ENCODE results near the gene SRP54.
"Not testable (repeated sequence)": the region's sequence is repeated elsewhere in the genome, so short reads cannot be mapped to it uniquely, and the experiment has no call there.

The SRP54 gene

DNA sequence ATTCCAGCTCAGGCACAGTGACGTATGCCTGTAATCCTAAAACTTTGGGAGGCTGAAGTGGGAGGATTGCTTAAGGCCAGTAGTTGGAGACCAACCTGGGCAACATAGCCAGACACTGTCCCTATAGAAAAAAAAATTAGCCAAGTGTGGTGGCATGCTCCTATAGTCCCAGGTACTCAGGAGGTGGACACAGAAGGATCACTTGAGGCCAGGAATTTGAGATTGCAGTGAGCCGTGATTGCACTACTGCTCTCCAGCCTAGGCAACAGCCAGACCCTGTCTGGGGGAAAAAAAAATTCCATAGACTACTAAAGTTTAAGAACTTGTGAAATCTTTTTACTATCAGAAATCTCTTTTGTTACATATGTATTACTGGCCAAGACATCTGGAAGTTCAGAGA lies 69.8 kb downstream of the SRP54 start:
- H3K4ac ChIP-seq (ENCODE audit: low read length): no peak overlapping the region
- H3K18ac ChIP-seq (ENCODE audit: low read length): no peak overlapping the region
- H3K14ac ChIP-seq (ENCODE audit: low read length): no peak overlapping the region

GRCh38 chr14:35061113-35061791 lies 78.5 kb downstream of the SRP54 start:
- H3K27me3 ChIP-seq (ENCODE audit: control insufficient read depth in 3 of 3, insufficient read depth in 3 of 3, low read depth in 1 of 3, low read length in 3 of 3); H2BK15ac ChIP-seq (ENCODE audit: low read length); H2BK120ac ChIP-seq (ENCODE audit: low read depth, low read length); H3K4me2 ChIP-seq (ENCODE audit: insufficient read depth, low read length, poor library complexity, severe bottlenecking); H2AK5ac ChIP-seq (ENCODE audit: low read depth, low read length); H3K4me3 ChIP-seq (ENCODE audit: low read length in 2 of 2); H3K4ac ChIP-seq (ENCODE audit: low read length); H2AFZ ChIP-seq (ENCODE audit: low read length); H2BK12ac ChIP-seq (ENCODE audit: low read length); H3K79me1 ChIP-seq (ENCODE audit: low read depth, low read length); H3K18ac ChIP-seq (ENCODE audit: low read length); H2BK5ac ChIP-seq (ENCODE audit: low read length); H3K9me3 ChIP-seq (replicated peaks in 1 of 2; ENCODE audit: control insufficient read depth in 2 of 2, insufficient read depth in 1 of 2, low read depth in 1 of 2, low read length in 2 of 2); H3K14ac ChIP-seq (ENCODE audit: low read length); H4K8ac ChIP-seq (ENCODE audit: low read depth, low read length); H3K23ac ChIP-seq (ENCODE audit: low read depth, low read length, poor library complexity); H3K9ac ChIP-seq (ENCODE audit: low read depth, low read length, poor library complexity); H3K27ac ChIP-seq (replicated peaks; ENCODE audit: low read length); DNase-seq (ENCODE audit: low spot score); H4K91ac ChIP-seq (ENCODE audit: low read depth, low read length, poor library complexity); H3K4me1 ChIP-seq (ENCODE audit: control insufficient read depth in 2 of 2, insufficient read depth in 1 of 2, low read depth in 1 of 2, low read length in 2 of 2): not testable (repeated sequence)
- H3K36me3 ChIP-seq (replicated peaks in 1 of 2; ENCODE audit: control insufficient read depth in 2 of 2, insufficient read depth in 2 of 2, low read length in 2 of 2): peaks cover 2 to 42% of the 10 kb centered on the region in 2 donors
- no CpG with 5 or more reads among the region's 1 CpG for WGBS, 2 donors (ENCODE audit: extremely low coverage in 2 of 2, insufficient read length in 2 of 2, insufficient replicate concordance in 1 of 2)

More for the DNA sequence above, 69.8 kb downstream of the SRP54 start:
- Histone ChIP-seq H2BK15ac (ENCODE audit: low read length) (no peak overlapping the region), H2BK120ac (ENCODE audit: low read depth, low read length) (no peak overlapping the region), H3K4me1 (ENCODE audit: control insufficient read depth in 2 of 2, insufficient read depth in 1 of 2, low read depth in 1 of 2, low read length in 2 of 2) (no peaks in the 10 kb centered on the region), H3K23ac (ENCODE audit: low read depth, low read length, poor library complexity) (no peak overlapping the region), H4K91ac (ENCODE audit: low read depth, low read length, poor library complexity) (no peak overlapping the region), H3K9ac (ENCODE audit: low read depth, low read length, poor library complexity) (no peak overlapping the region), H2BK5ac (ENCODE audit: low read length) (no peak overlapping the region), H3K9me3 (replicated peaks in 1 of 2; ENCODE audit: control insufficient read depth in 2 of 2, insufficient read depth in 1 of 2, low read depth in 1 of 2, low read length in 2 of 2) (no peaks in the 10 kb centered on the region), H2BK12ac (ENCODE audit: low read length) (no peak overlapping the region), H3K27me3 (ENCODE audit: control insufficient read depth in 3 of 3, insufficient read depth in 3 of 3, low read depth in 1 of 3, low read length in 3 of 3) (no peaks in the 10 kb centered on the region), H3K79me1 (ENCODE audit: low read depth, low read length) (no peaks in the 10 kb centered on the region), H4K8ac (ENCODE audit: low read depth, low read length) (no peak overlapping the region), H2AFZ (ENCODE audit: low read length) (no peak overlapping the region), H3K36me3 (replicated peaks in 1 of 2; ENCODE audit: control insufficient read depth in 2 of 2, insufficient read depth in 2 of 2, low read length in 2 of 2) (peaks cover 0 to 50% of the 10 kb centered on the region in 2 donors), H3K4me3 (ENCODE audit: low read length in 2 of 2) (no peak overlapping the region), H3K4me2 (ENCODE audit: insufficient read depth, low read length, poor library complexity, severe bottlenecking) (no peak overlapping the region), H2AK5ac (ENCODE audit: low read depth, low read length) (no peak overlapping the region), H3K27ac (replicated peaks; ENCODE audit: low read length) (no peak overlapping the region)
- no CpG with 5 or more reads among the region's 2 CpGs for WGBS, 2 donors (ENCODE audit: extremely low coverage in 2 of 2, insufficient read length in 2 of 2, insufficient replicate concordance in 1 of 2)
- no peak for DNase-seq (ENCODE audit: low spot score)

GRCh38 chr14:35065731-35066130 lies 82.9 kb downstream of the SRP54 start:
- H3K27me3 ChIP-seq (ENCODE audit: control insufficient read depth in 3 of 3, insufficient read depth in 3 of 3, low read depth in 1 of 3, low read length in 3 of 3); H3K4me3 ChIP-seq (ENCODE audit: low read length in 2 of 2); H4K91ac ChIP-seq (ENCODE audit: low read depth, low read length, poor library complexity); H2AFZ ChIP-seq (ENCODE audit: low read length); H3K4me2 ChIP-seq (ENCODE audit: insufficient read depth, low read length, poor library complexity, severe bottlenecking); H2BK5ac ChIP-seq (ENCODE audit: low read length); H3K79me1 ChIP-seq (ENCODE audit: low read depth, low read length); DNase-seq (ENCODE audit: low spot score); H3K4ac ChIP-seq (ENCODE audit: low read length); H3K23ac ChIP-seq (ENCODE audit: low read depth, low read length, poor library complexity); H3K18ac ChIP-seq (ENCODE audit: low read length); H2BK120ac ChIP-seq (ENCODE audit: low read depth, low read length); H3K27ac ChIP-seq (replicated peaks; ENCODE audit: low read length); H4K8ac ChIP-seq (ENCODE audit: low read depth, low read length); H2BK12ac ChIP-seq (ENCODE audit: low read length); H3K9me3 ChIP-seq (replicated peaks in 1 of 2; ENCODE audit: control insufficient read depth in 2 of 2, insufficient read depth in 1 of 2, low read depth in 1 of 2, low read length in 2 of 2); H2BK15ac ChIP-seq (ENCODE audit: low read length); H2AK5ac ChIP-seq (ENCODE audit: low read depth, low read length); H3K4me1 ChIP-seq (ENCODE audit: control insufficient read depth in 2 of 2, insufficient read depth in 1 of 2, low read depth in 1 of 2, low read length in 2 of 2); H3K14ac ChIP-seq (ENCODE audit: low read length); H3K9ac ChIP-seq (ENCODE audit: low read depth, low read length, poor library complexity): not testable (repeated sequence)
- no CpG with 5 or more reads among the region's 5 CpGs for WGBS, 2 donors (ENCODE audit: extremely low coverage in 2 of 2, insufficient read length in 2 of 2, insufficient replicate concordance in 1 of 2)
- H3K36me3 ChIP-seq (replicated peaks in 1 of 2; ENCODE audit: control insufficient read depth in 2 of 2, insufficient read depth in 2 of 2, low read length in 2 of 2): peaks cover 5 to 29% of the 10 kb centered on the region in 2 donors

- no peak overlapping the region for H2AK5ac ChIP-seq (ENCODE audit: low read depth, low read length)
- no CpG with 5 or more reads among the region's 4 CpGs for WGBS, 2 donors (ENCODE audit: extremely low coverage in 2 of 2, insufficient read length in 2 of 2, insufficient replicate concordance in 1 of 2)
- no peak for DNase-seq (ENCODE audit: low spot score)
Observed at GRCh38 chr14:35068238-35069012, 85.6 kb downstream of the SRP54 start.

More at GRCh38 chr14:35068238-35069012, 85.6 kb downstream of the SRP54 start:
- Histone ChIP-seq H4K91ac (ENCODE audit: low read depth, low read length, poor library complexity) (no peak overlapping the region), H2BK12ac (ENCODE audit: low read length) (no peak overlapping the region), H2BK5ac (ENCODE audit: low read length) (no peak overlapping the region), H3K27ac (replicated peaks; ENCODE audit: low read length) (no peak overlapping the region), H3K18ac (ENCODE audit: low read length) (no peak overlapping the region), H3K23ac (ENCODE audit: low read depth, low read length, poor library complexity) (no peak overlapping the region), H2AFZ (ENCODE audit: low read length) (no peak overlapping the region), H2BK120ac (ENCODE audit: low read depth, low read length) (no peak overlapping the region), H3K27me3 (ENCODE audit: control insufficient read depth in 3 of 3, insufficient read depth in 3 of 3, low read depth in 1 of 3, low read length in 3 of 3) (no peaks in the 10 kb centered on the region), H2BK15ac (ENCODE audit: low read length) (no peak overlapping the region), H4K8ac (ENCODE audit: low read depth, low read length) (no peak overlapping the region), H3K4me1 (ENCODE audit: control insufficient read depth in 2 of 2, insufficient read depth in 1 of 2, low read depth in 1 of 2, low read length in 2 of 2) (no peaks in the 10 kb centered on the region), H3K14ac (ENCODE audit: low read length) (no peak overlapping the region), H3K79me1 (ENCODE audit: low read depth, low read length) (no peaks in the 10 kb centered on the region), H3K36me3 (replicated peaks in 1 of 2; ENCODE audit: control insufficient read depth in 2 of 2, insufficient read depth in 2 of 2, low read length in 2 of 2) (peaks cover 3 to 19% of the 10 kb centered on the region in 2 donors), H3K4ac (ENCODE audit: low read length) (no peak overlapping the region), H3K4me2 (ENCODE audit: insufficient read depth, low read length, poor library complexity, severe bottlenecking) (no peak overlapping the region), H3K4me3 (ENCODE audit: low read length in 2 of 2) (no peak overlapping the region), H3K9me3 (replicated peaks in 1 of 2; ENCODE audit: control insufficient read depth in 2 of 2, insufficient read depth in 1 of 2, low read depth in 1 of 2, low read length in 2 of 2) (no peaks in the 10 kb centered on the region), H3K9ac (ENCODE audit: low read depth, low read length, poor library complexity) (no peak overlapping the region)

All from neuronal stem cell (in vitro differentiated cells).